Lower leg skin (tissue), 4 donors: ENCODE results near the gene ZNF468. TPM values are rescaled to one million over a fixed set of nuclear protein-coding genes. Genes with fewer than 3 reads are reported as not detected.
"Not testable (repeated sequence)": the region's sequence is repeated elsewhere in the genome, so short reads cannot be mapped to it uniquely, and the experiment has no call there.

Experiments
- DNase-seq, 2 donors: peaks; one replicate each; pipeline ENCODE4 v3.0.0-alpha.2; 2019; ENCODE audit warnings: low spot score in 2 of 2
- H3K4me3 ChIP-seq: fragments of 200-600 bp; sonication (generic); 2 replicates; pipeline ENCODE4 v1.5.1; 2017; ENCODE audit warnings: mild to moderate bottlenecking, low read depth; ENCODE audit not compliant: poor library complexity, severe bottlenecking
- CTCF ChIP-seq, 3 donors: fragments of 450-650 bp; IDR thresholded peaks; one replicate each; pipeline ENCODE4 v1.5.1; 2016; ENCODE audit warnings: antibody characterized with exemption in 3 of 3, mild to moderate bottlenecking in 3 of 3, moderate library complexity in 2 of 3
- POLR2A ChIP-seq, 2 donors: fragments of 450-650 bp; IDR thresholded peaks; one replicate each; pipeline ENCODE4 v1.6.1; 2016 to 2017; ENCODE audit warnings: antibody characterized with exemption in 2 of 2, mild to moderate bottlenecking in 1 of 2, moderate library complexity in 1 of 2
- WGBS, 2 donors: methylation state at CpG; one replicate each; pipeline ENCODE4 v1.1.5; 2018; 5-methylcytosine and 5-hydroxymethylcytosine counted together
- intact Hi-C: fragments of 100-400 bp; cut with DNase I; formaldehyde crosslinking; loops from one replicate; pipeline ENCODE4 v1.15.0; 2023; ENCODE audit warnings: low total_unique reads
- total RNA-seq, 4 donors: library from RNA; depleted of rRNA; stranded (reverse); fragments of >200 nt; gene quantifications; one replicate each; pipeline ENCODE4 v1.1.0, GENCODE V29; 2016

Gene ZNF468
- total RNA-seq, 4 donors from 2014 or later, result 9.9 to 19.8 (median 17.2) TPM

- peak in 1 of 2 donors; percentile 16 for DNase-seq
- TF ChIP-seq CTCF (IDR thresholded peaks at IDR 0.05) (no peak), POLR2A (IDR thresholded peaks at IDR 0.05) (no peak)
- H3K4me3 ChIP-seq, result peak overlapping the region; percentile 31
- intact Hi-C loops, result no loop called here
- WGBS, 2 donors, result 44 to 50% methylated on average over 24 of the region's 24 CpGs
Measured at GRCh38 chr19:52896431-52897137, 39.2 kb upstream of the ZNF468 start.

- 60 to 80% methylated on average over 4 of the region's 4 CpGs for whole genome bisulfite sequencing, 2 donors
- H3K4me3 ChIP-seq, result no peak overlapping the region
- intact Hi-C loops, result no loop called here
- DNase-seq, result no peak
- TF ChIP-seq CTCF (IDR thresholded peaks at IDR 0.05) (no peak), POLR2A (IDR thresholded peaks at IDR 0.05) (no peak)
Measured at GRCh38 chr19:52891336-52891735, 33.9 kb upstream of the ZNF468 start.

GRCh38 chr19:52889931-52890330 lies 32.5 kb upstream of the ZNF468 start:
- intact Hi-C loops, result no loop called here
- no peak overlapping the region for H3K4me3 ChIP-seq
- WGBS, 2 donors, result 90 to 94% methylated on average over 4 of the region's 4 CpGs
- TF ChIP-seq POLR2A (IDR thresholded peaks at IDR 0.05) (no peak), CTCF (IDR thresholded peaks at IDR 0.05) (no peak)
- no peak for DNase-seq

- WGBS, 2 donors, result 87 to 92% methylated on average over 7 of the region's 7 CpGs
- no peak overlapping the region for H3K4me3 ChIP-seq
- no peak for DNase-seq
- intact Hi-C loops, result no loop called here
- TF ChIP-seq CTCF (IDR thresholded peaks at IDR 0.05), result no peak
- no peak for TF ChIP-seq POLR2A (IDR thresholded peaks at IDR 0.05)
Measured at GRCh38 chr19:52889076-52889475, 31.7 kb upstream of the ZNF468 start.

GRCh38 chr19:52880895-52881389 lies 23.5 kb upstream of the ZNF468 start:
- TF ChIP-seq CTCF (IDR thresholded peaks at IDR 0.05) (no peak), POLR2A (IDR thresholded peaks at IDR 0.05) (no peak)
- DNase-seq, result no peak
- intact Hi-C loops, result no loop called here
- WGBS, 2 donors, result 94 to 97% methylated on average over 11 of the region's 11 CpGs
- no peak overlapping the region for H3K4me3 ChIP-seq

GRCh38 chr19:52872996-52873395 lies 15.6 kb upstream of the ZNF468 start:
- DNase-seq, intact Hi-C loops, H3K4me3 ChIP-seq: not testable (repeated sequence)
- whole genome bisulfite sequencing, 2 donors, result 88 to 91% methylated on average over 6 of the region's 6 CpGs
